Measurements from ENCODE around the gene NPIPA8.
"Not testable (repeated sequence)": the region's sequence is repeated elsewhere in the genome, so short reads cannot be mapped to it uniquely, and the experiment has no call there.

The NPIPA8 gene

DNA sequence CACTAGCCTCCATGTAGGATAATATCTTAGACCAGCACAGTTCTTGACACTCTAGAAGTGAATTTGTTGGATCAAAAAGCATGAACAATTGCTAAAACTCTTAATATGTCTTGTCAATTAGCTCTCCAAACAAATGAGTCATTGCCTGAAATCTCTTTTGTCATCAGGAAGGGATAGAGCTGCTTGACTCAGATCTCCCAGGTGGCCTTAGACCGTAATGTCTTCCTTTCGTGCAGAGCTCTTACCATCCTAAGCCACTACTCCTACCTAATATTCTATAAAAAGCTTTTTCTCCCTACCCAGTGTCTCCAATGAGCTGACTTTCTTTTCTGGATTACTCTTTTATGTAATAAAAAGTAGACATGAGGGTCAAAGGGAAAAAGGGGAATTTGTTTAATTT, 66.4 kb downstream of the NPIPA8 start:
- DNase-seq = not testable (repeated sequence)
